HG02588 (cell line): ENCODE data around the gene CDH22.

Experiments used
- ATAC-seq: cut with Tn5 transposase; IDR thresholded peaks from one replicate; pipeline ENCODE4 v1.9.1; 2021; ENCODE audit warnings: mild to moderate bottlenecking, moderate library complexity; ENCODE audit not compliant: unreplicated experiment

Gene CDH22

GRCh38 chr20:46152824-46153586 lies 155.3 kb downstream of the CDH22 start:
- no peak for ATAC-seq

DNA sequence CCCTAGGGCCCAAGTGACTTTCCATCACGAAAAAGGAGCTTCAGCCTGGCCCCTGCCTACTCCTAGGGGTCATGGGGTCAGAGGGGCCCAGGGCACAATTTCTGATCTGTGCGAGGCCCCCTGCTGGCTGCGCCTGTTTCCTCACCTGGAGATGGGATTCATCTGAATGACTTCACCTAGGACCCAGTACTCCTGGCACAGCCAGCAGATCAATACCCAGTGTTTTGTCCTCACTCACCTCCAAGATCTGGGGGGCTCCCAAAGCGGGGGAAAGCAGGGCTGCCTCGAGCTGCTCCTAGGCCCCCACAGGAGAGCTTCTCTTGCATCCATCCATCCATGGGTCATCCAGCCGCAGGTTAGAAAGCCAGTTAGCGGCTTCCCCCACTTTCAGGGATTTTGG lies 156.4 kb downstream of the CDH22 start:
- ATAC-seq, result no peak

DNA sequence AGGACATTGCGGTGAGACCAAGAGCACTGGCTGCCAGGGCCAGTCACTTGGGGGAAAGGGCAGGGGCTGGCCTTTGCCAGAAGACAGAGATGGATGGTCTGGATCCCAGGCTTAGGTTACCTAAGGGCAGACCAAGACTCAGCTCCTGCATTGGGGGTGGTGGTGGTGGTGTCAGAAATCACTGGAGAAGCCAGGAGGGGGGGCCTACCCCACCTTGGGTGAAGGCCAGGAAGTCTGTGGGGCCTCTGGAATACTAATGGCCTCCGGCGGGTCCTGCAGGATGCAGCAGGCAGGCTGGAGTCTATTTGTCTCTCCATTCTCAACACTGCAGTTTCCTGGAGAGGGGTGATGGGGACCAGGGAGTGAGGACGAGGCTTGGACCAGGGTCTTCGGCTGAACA lies 157.4 kb downstream of the CDH22 start:
- no peak for ATAC-seq

DNA sequence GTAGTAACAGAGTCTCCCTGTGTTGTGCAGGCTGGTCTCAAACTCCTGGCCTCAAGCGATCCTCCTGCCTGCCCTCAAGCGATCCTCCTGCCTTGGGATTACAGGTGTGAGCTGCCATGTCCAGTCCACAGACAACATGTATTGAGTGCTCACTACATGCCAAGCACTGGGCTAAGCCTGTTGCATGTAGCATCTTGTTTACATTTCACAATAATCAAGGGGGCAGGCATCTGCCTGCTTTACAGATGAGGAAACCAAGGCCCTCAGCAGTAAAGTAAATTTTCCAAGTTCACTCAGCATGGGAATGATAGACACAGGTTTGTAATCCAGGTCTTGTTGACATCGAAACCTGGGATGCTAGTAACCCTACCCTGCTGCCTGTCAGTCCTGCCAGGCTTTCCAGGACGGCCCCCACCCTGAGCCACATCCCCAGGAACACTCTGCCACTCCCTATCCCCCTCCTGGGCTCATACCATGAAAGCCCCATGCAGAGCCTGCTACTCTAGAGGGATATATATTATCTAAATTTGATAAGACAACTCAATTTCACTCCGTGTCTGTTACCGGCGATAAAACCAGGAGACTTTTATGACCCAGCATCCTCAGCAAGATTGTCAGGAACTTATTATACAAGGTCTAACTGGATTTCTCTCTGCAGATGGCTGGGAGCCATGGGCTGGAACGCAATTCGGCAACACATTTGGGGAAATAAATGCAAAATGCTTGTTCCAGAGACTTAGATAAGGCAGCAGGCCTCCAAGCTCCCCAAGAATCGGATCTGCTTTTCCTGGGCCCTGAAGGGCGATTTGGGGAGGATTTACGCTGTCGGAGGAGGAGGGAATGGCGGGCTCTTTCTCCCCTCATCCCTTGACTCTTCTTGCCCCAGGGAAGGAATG lies 159.7 kb downstream of the CDH22 start:
- no peak for ATAC-seq

- ATAC-seq, result no peak
These were observed 162.6 kb downstream of the CDH22 start for GRCh38 chr20:46145713-46146112.

DNA sequence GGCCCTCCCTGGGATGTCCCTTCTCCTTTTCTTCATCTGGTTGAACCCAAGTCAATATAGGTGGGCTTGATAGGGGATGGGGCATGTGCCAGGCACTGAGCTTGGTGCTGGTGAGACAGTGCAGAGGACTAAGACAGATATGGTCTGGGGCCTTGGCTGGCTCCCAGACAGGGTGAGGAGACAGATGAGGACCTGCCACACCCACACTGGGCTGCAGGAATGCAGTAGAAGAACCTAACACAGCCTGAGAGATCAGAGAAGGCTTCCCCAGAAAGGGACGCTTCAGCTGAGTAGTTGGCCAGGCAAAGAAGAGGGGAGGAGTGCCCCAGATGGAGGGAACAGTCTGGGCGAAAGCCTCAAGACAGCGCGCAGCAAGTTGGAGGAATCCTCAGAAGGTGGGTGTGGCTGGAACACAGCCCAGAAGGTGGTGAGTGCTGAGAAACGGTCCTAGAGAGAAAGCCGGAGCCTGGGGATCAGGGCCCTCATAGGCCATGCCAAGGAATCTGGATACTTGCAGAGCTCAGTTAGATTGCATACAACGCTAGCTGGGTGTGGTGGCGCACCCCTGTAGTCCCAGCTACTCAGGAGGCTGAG lies 163.8 kb downstream of the CDH22 start:
- ATAC-seq, result no peak

GRCh38 chr20:46142124-46142523 lies 166.2 kb downstream of the CDH22 start:
- ATAC-seq, result no peak

DNA sequence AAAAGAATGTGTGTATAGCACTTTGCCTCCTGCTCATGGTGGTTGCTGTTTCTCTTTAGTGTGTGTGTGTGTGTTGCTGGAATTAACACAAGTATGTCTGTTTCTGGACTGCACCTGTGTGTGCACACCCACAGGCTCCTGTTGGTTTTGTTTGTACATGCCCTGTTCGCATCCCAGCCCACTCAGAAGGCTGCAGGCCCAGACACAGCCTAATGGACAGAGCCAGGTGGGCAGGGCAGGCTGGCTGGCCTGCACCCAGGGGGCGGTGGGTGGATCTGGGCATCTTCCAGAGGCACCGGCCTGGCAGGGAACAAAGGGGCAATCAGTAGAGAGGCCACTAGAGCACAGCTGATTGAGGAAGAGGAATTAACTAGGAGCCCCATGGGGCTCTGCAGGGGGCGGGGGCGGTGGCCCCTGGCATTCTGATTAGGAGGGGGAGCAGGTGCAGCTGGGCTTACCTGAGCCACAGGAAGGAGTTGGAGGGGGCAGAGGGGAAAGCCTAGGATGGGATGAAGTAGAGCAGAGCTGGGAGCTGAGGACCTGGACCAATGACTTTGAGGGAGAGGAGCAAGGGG lies 168.3 kb downstream of the CDH22 start:
- ATAC-seq, result no peak

DNA sequence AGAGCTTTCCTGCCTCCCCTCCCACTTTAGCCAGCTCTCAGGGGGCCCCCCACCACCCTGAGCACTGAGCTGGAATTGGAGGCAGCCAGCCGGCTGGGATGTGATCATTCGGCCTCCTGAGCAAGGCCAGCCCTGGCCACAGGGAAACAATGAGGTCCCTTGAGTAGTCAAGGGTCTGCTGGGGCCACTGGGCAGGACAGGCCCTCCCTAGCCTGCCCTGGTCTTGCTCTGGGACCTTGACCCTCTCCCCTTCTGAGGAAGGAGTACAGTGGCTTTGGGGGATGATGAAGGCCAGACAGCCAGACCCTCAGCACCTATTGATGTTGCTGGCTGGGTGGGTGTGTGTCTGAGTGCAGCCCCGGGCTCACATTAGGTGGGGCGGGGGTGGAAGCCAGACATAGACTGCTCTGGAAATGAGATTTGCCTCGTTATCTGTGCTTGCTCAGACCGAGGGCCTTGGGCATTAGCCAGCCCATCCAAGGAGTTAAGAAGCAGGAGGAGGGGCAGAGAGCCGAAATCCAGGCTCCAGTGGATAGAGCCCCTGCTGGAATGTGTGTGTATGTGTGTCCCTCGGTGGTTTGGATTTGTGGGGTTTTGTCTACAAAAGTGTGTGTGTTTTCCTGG lies 168.9 kb downstream of the CDH22 start:
- ATAC-seq, result no peak

DNA sequence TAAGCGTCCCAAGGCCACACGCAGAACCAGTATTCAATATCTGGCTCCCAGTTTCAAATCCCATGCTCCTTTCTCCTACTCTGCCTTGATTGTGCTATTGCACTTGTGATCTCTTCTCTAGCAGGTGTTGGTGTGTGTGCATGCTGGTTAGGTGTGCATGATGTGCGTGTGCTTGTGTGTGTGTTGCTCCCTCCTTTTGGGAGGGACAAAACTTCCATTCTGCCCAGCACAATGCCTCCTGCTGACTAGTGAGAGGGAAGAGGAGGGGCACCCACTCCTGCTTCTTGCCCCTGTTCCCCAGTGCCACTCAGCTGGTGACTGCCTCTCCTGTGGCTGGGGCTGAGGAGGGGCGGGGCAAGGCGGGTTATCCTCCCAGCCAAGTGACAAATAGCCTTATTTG lies 170.5 kb downstream of the CDH22 start:
- ATAC-seq, result no peak

DNA sequence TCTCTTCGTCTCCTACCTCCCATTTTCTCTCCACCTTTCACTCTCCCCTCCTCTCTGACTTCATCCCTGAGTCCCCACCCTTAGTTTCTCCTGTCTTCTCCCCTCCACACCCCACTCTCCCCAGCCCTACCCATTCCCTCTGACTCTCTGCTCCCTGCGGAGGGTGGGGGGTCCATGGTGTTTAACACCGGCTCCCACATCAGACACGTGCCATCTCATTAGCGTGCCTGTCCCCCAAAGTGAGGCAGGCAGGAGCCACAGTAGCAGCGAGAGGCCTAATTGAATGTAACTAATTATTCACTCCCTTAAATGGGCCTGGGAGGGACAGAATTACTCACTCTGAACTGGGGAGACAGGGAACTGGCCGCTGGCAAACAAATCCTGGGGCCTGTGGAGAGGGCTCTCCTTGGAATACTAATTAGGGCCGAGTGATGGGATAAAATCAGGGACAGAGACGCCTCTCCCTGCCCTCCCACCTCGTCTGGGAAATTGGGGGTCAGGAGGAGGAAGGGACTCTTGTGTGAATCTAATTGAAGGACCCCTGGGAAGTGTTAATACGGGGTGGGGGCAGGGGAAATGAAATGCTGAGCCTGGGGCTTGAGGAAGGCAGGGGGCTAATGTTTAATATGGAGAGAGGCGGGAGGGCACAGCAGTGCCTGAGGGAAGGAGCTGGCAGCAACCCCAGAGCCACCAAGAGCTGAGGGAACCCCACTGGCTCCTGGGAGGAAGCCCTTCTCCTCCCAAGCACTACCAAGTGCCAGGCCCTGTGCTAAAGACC lies 172.3 kb downstream of the CDH22 start:
- ATAC-seq, result no peak

DNA sequence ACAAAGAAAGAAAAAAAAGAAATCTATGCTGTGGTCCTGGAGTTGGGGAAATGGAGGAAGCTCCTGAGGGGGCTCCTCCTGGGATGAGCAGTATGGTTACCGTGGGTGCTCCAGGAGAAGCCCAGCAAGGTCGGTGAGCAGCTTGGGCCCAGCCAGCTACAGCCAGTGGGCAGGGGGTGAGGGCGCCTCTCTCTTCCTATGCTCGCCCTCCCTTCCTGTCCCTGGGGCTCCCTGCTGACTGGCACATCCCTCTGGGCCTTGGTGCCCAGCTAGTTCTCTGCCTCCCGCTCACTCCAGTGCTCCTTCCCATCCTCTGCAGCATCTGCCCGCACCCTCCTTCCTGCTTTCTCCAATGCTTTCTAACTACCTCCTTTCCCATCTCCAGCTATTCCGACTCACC lies 173.6 kb downstream of the CDH22 start:
- no peak for ATAC-seq

- ATAC-seq, result no peak
These were observed 174.2 kb downstream of the CDH22 start for GRCh38 chr20:46133886-46134654.

- ATAC-seq, result peak; percentile 51
These were observed 175.6 kb downstream of the CDH22 start for GRCh38 chr20:46132705-46133120.

DNA sequence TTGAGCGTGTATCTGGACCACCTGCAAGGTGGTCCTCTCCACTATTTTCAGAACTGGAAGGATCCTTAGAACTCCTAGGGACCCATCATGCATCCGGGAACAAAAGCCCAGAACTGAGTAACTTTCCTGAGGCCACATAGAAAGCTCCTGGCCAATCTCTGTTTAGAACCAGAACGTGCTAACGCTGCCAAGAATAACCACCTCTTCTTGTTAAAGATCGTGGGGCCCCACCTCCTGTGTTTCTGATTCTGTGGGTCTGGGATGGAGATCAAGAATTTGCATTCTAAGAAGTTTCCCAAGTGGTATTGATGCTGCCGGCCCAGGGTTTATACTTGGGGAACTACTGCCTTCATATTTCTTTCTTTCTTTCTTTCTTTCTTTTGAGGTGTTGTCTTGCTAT lies 176.9 kb downstream of the CDH22 start:
- no peak for ATAC-seq

GRCh38 chr20:46130534-46130933 lies 177.8 kb downstream of the CDH22 start:
- no peak for ATAC-seq

GRCh38 chr20:46129955-46130481 lies 178.3 kb downstream of the CDH22 start:
- no peak for ATAC-seq

GRCh38 chr20:46128310-46129151 lies 179.8 kb downstream of the CDH22 start:
- ATAC-seq, result no peak
